Erythroblast (primary cell): ENCODE measurements around the gene RPS6KA2.

Source experiments
- GATA1 ChIP-seq: IDR thresholded peaks from 2 replicates; pipeline ENCODE4 v1.6.1; 2011; ENCODE audit warnings: low read depth, mild to moderate bottlenecking, control low read depth, low read length, moderate library complexity
- POLR2A ChIP-seq: IDR thresholded peaks from 2 replicates; pipeline ENCODE4 v1.6.1; 2011; ENCODE audit warnings: mild to moderate bottlenecking, low read length

- TF ChIP-seq POLR2A: no peak
- no peak for TF ChIP-seq GATA1
Observed at GRCh38 chr6:166645896-166646295, 18.8 kb upstream of the RPS6KA2 start.
